ENCODE measurements around the gene TBC1D4.

Gene TBC1D4

GRCh38 chr13:75365724-75366173, 116.2 kb downstream of the TBC1D4 start:
- WGBS, result 25% methylated on average over 4 of the region's 5 CpGs
- peaks cover 3% of the 10 kb centered on the region for H3K4me1 ChIP-seq (ENCODE audit: control insufficient read depth, insufficient read depth, low read depth, low read length)

GRCh38 chr13:75364131-75364713, 117.7 kb downstream of the TBC1D4 start:
- H4K8ac ChIP-seq (ENCODE audit: low read length), result no peak overlapping the region
- no peak overlapping the region for H2AK5ac ChIP-seq (ENCODE audit: low read length, severe bottlenecking)
- no peak overlapping the region for H2BK12ac ChIP-seq (ENCODE audit: low read length in 2 of 2)
- H3K27me3 ChIP-seq (ENCODE audit: control insufficient read depth in 1 of 2, insufficient read depth in 1 of 2, low read length in 2 of 2), result no peaks in the 10 kb centered on the region
- H3K23ac ChIP-seq (ENCODE audit: low read length in 2 of 2), result no peak overlapping the region
- no peak overlapping the region for H3K18ac ChIP-seq (ENCODE audit: low read depth in 1 of 2, low read length in 2 of 2)
- no peak overlapping the region for H2AFZ ChIP-seq (ENCODE audit: low read depth, low read length)
- H3K36me3 ChIP-seq (ENCODE audit: control insufficient read depth in 1 of 2, insufficient read depth in 2 of 2, low read depth in 1 of 2, low read length in 2 of 2), result no peaks in the 10 kb centered on the region
- peaks cover 5% of the 10 kb centered on the region for H3K79me1 ChIP-seq (replicated peaks; ENCODE audit: low read length, poor library complexity, severe bottlenecking)
- no peak overlapping the region for H2BK15ac ChIP-seq (ENCODE audit: low read depth, poor library complexity, severe bottlenecking)
- no peak overlapping the region for H3K9ac ChIP-seq (ENCODE audit: low read length)
- H3K27ac ChIP-seq (ENCODE audit: low read length, poor library complexity, severe bottlenecking), result no peak overlapping the region
- DNase-seq, result no peak
- no peak overlapping the region for H3K4me3 ChIP-seq (ENCODE audit: insufficient read depth in 1 of 2, low read depth in 1 of 2, low read length in 2 of 2)
- H3K4me1 ChIP-seq (ENCODE audit: control insufficient read depth, insufficient read depth, low read depth, low read length), result peaks cover 4% of the 10 kb centered on the region
- no peak overlapping the region for H4K91ac ChIP-seq (ENCODE audit: low read length)
- H3K9me3 ChIP-seq (ENCODE audit: control insufficient read depth, low read length), result no peaks in the 10 kb centered on the region
- no peak overlapping the region for H3K14ac ChIP-seq (ENCODE audit: low read length in 2 of 2)
- no peak overlapping the region for H2BK120ac ChIP-seq (ENCODE audit: low read depth, low read length)
- no peak overlapping the region for H3K4me2 ChIP-seq (ENCODE audit: low read length, poor library complexity, severe bottlenecking)
- H3K4ac ChIP-seq (ENCODE audit: low read depth in 1 of 2, low read length in 2 of 2), result no peak overlapping the region
- no peak overlapping the region for H2BK5ac ChIP-seq (ENCODE audit: low read depth, low read length, poor library complexity, severe bottlenecking)
- 89% methylated on average over 2 of the region's 3 CpGs for WGBS

More at GRCh38 chr13:75365724-75366173, 116.2 kb downstream of the TBC1D4 start:
- H2BK15ac ChIP-seq (ENCODE audit: low read depth, poor library complexity, severe bottlenecking), result no peak overlapping the region
- peak overlapping the region; percentile 23 for H3K9ac ChIP-seq (ENCODE audit: low read length)
- no peak overlapping the region for H3K4me3 ChIP-seq (ENCODE audit: insufficient read depth in 1 of 2, low read depth in 1 of 2, low read length in 2 of 2)
- peak overlapping the region; percentile 0 for H3K4me2 ChIP-seq (ENCODE audit: low read length, poor library complexity, severe bottlenecking)
- no peak overlapping the region for H3K4ac ChIP-seq (ENCODE audit: low read depth in 1 of 2, low read length in 2 of 2)
- H3K27me3 ChIP-seq (ENCODE audit: control insufficient read depth in 1 of 2, insufficient read depth in 1 of 2, low read length in 2 of 2), result no peaks in the 10 kb centered on the region
- H2BK120ac ChIP-seq (ENCODE audit: low read depth, low read length), result no peak overlapping the region
- no peaks in the 10 kb centered on the region for H3K36me3 ChIP-seq (ENCODE audit: control insufficient read depth in 1 of 2, insufficient read depth in 2 of 2, low read depth in 1 of 2, low read length in 2 of 2)
- H4K91ac ChIP-seq (ENCODE audit: low read length), result no peak overlapping the region
- H2BK12ac ChIP-seq (ENCODE audit: low read length in 2 of 2), result no peak overlapping the region
- H3K79me1 ChIP-seq (replicated peaks; ENCODE audit: low read length, poor library complexity, severe bottlenecking), result peaks cover 8% of the 10 kb centered on the region
- peak; percentile 86 for DNase-seq
- no peak overlapping the region for H2AFZ ChIP-seq (ENCODE audit: low read depth, low read length)
- no peak overlapping the region for H3K18ac ChIP-seq (ENCODE audit: low read depth in 1 of 2, low read length in 2 of 2)
- H2AK5ac ChIP-seq (ENCODE audit: low read length, severe bottlenecking), result no peak overlapping the region
- no peak overlapping the region for H3K14ac ChIP-seq (ENCODE audit: low read length in 2 of 2)
- no peak overlapping the region for H2BK5ac ChIP-seq (ENCODE audit: low read depth, low read length, poor library complexity, severe bottlenecking)
- H4K8ac ChIP-seq (ENCODE audit: low read length), result no peak overlapping the region
- H3K23ac ChIP-seq (ENCODE audit: low read length in 2 of 2), result no peak overlapping the region
- H3K27ac ChIP-seq (ENCODE audit: low read length, poor library complexity, severe bottlenecking), result peak overlapping the region; percentile 54
- no peaks in the 10 kb centered on the region for H3K9me3 ChIP-seq (ENCODE audit: control insufficient read depth, low read length)

- 94% methylated on average over 3 of the region's 3 CpGs for WGBS
These were observed 118.6 kb downstream of the TBC1D4 start for GRCh38 chr13:75363371-75363770.

GRCh38 chr13:75362026-75362425, 119.9 kb downstream of the TBC1D4 start:
- Histone ChIP-seq H4K91ac (ENCODE audit: low read length) (peak overlapping the region; percentile 8), H2BK120ac (ENCODE audit: low read depth, low read length) (no peak overlapping the region), H2AFZ (ENCODE audit: low read depth, low read length) (no peak overlapping the region), H3K9me3 (ENCODE audit: control insufficient read depth, low read length) (no peaks in the 10 kb centered on the region), H4K8ac (ENCODE audit: low read length) (no peak overlapping the region), H3K4ac (ENCODE audit: low read depth in 1 of 2, low read length in 2 of 2) (no peak overlapping the region), H3K27me3 (ENCODE audit: control insufficient read depth in 1 of 2, insufficient read depth in 1 of 2, low read length in 2 of 2) (no peaks in the 10 kb centered on the region), H3K27ac (ENCODE audit: low read length, poor library complexity, severe bottlenecking) (no peak overlapping the region), H3K23ac (ENCODE audit: low read length in 2 of 2) (no peak overlapping the region), H3K4me1 (ENCODE audit: control insufficient read depth, insufficient read depth, low read depth, low read length) (peaks cover 5% of the 10 kb centered on the region), H3K79me1 (replicated peaks; ENCODE audit: low read length, poor library complexity, severe bottlenecking) (peaks cover 4% of the 10 kb centered on the region), H3K18ac (ENCODE audit: low read depth in 1 of 2, low read length in 2 of 2) (no peak overlapping the region), H3K4me2 (ENCODE audit: low read length, poor library complexity, severe bottlenecking) (no peak overlapping the region), H3K36me3 (ENCODE audit: control insufficient read depth in 1 of 2, insufficient read depth in 2 of 2, low read depth in 1 of 2, low read length in 2 of 2) (no peaks in the 10 kb centered on the region), H3K14ac (ENCODE audit: low read length in 2 of 2) (no peak overlapping the region), H2AK5ac (ENCODE audit: low read length, severe bottlenecking) (peak overlapping the region; percentile 64), H3K4me3 (ENCODE audit: insufficient read depth in 1 of 2, low read depth in 1 of 2, low read length in 2 of 2) (no peak overlapping the region), H2BK12ac (ENCODE audit: low read length in 2 of 2) (peak overlapping the region in 1 of 2 experiments; percentile 71), H3K9ac (ENCODE audit: low read length) (no peak overlapping the region), H2BK5ac (ENCODE audit: low read depth, low read length, poor library complexity, severe bottlenecking) (no peak overlapping the region), H2BK15ac (ENCODE audit: low read depth, poor library complexity, severe bottlenecking) (no peak overlapping the region)
- 98% methylated on average over 28 of the region's 28 CpGs for WGBS
- DNase-seq, result no peak

More at GRCh38 chr13:75363371-75363770, 118.6 kb downstream of the TBC1D4 start:
- Histone ChIP-seq H2BK5ac (ENCODE audit: low read depth, low read length, poor library complexity, severe bottlenecking) (no peak overlapping the region), H3K27ac (ENCODE audit: low read length, poor library complexity, severe bottlenecking) (no peak overlapping the region), H3K18ac (ENCODE audit: low read depth in 1 of 2, low read length in 2 of 2) (no peak overlapping the region), H3K9ac (ENCODE audit: low read length) (no peak overlapping the region), H3K23ac (ENCODE audit: low read length in 2 of 2) (no peak overlapping the region), H2AFZ (ENCODE audit: low read depth, low read length) (no peak overlapping the region), H4K8ac (ENCODE audit: low read length) (no peak overlapping the region), H2AK5ac (ENCODE audit: low read length, severe bottlenecking) (no peak overlapping the region), H3K27me3 (ENCODE audit: control insufficient read depth in 1 of 2, insufficient read depth in 1 of 2, low read length in 2 of 2) (no peaks in the 10 kb centered on the region), H3K14ac (ENCODE audit: low read length in 2 of 2) (no peak overlapping the region), H2BK12ac (ENCODE audit: low read length in 2 of 2) (no peak overlapping the region), H2BK15ac (ENCODE audit: low read depth, poor library complexity, severe bottlenecking) (no peak overlapping the region), H3K36me3 (ENCODE audit: control insufficient read depth in 1 of 2, insufficient read depth in 2 of 2, low read depth in 1 of 2, low read length in 2 of 2) (no peaks in the 10 kb centered on the region), H2BK120ac (ENCODE audit: low read depth, low read length) (no peak overlapping the region), H3K4ac (ENCODE audit: low read depth in 1 of 2, low read length in 2 of 2) (no peak overlapping the region), H3K4me2 (ENCODE audit: low read length, poor library complexity, severe bottlenecking) (no peak overlapping the region), H3K9me3 (ENCODE audit: control insufficient read depth, low read length) (no peaks in the 10 kb centered on the region), H4K91ac (ENCODE audit: low read length) (no peak overlapping the region), H3K79me1 (replicated peaks; ENCODE audit: low read length, poor library complexity, severe bottlenecking) (peaks cover 4% of the 10 kb centered on the region), H3K4me1 (ENCODE audit: control insufficient read depth, insufficient read depth, low read depth, low read length) (peaks cover 4% of the 10 kb centered on the region), H3K4me3 (ENCODE audit: insufficient read depth in 1 of 2, low read depth in 1 of 2, low read length in 2 of 2) (no peak overlapping the region)
- DNase-seq, result no peak
